Neuronal stem cell (in vitro differentiated cells): ENCODE measurements around the gene HIPK2.

Source experiments
- DNase-seq: peaks from one replicate; pipeline ENCODE4 v3.0.0-alpha.2; 2013; ENCODE audit warnings: low spot score
- H2AFZ ChIP-seq: one replicate; pipeline ENCODE4 v1.6.1; 2013; ENCODE audit warnings: mild to moderate bottlenecking, low read length, inconsistent platforms
- H2AK5ac ChIP-seq: 2 replicates; pipeline ENCODE4 v1.6.1; 2013; ENCODE audit warnings: low read depth, mild to moderate bottlenecking, inconsistent platforms, low read length, moderate library complexity, mixed read lengths
- H2BK120ac ChIP-seq: 2 replicates; pipeline ENCODE4 v1.6.1; 2013; ENCODE audit warnings: low read depth, mild to moderate bottlenecking, inconsistent platforms, low read length, moderate library complexity, mixed read lengths
- H2BK12ac ChIP-seq: one replicate; pipeline ENCODE4 v1.6.1; 2013; ENCODE audit warnings: low read length, inconsistent platforms
- H2BK15ac ChIP-seq: 2 replicates; pipeline ENCODE4 v1.6.1; 2013; ENCODE audit warnings: mild to moderate bottlenecking, low read length, inconsistent platforms, mixed read lengths
- H2BK5ac ChIP-seq: one replicate; pipeline ENCODE4 v1.6.1; 2013; ENCODE audit warnings: inconsistent platforms, mild to moderate bottlenecking, low read length, moderate library complexity
- H3K14ac ChIP-seq: one replicate; pipeline ENCODE4 v1.6.1; 2013; ENCODE audit warnings: low read length, inconsistent platforms
- H3K18ac ChIP-seq: 2 replicates; pipeline ENCODE4 v1.6.1; 2013; ENCODE audit warnings: low read length, inconsistent platforms
- H3K23ac ChIP-seq: 2 replicates; pipeline ENCODE4 v1.6.1; 2013; ENCODE audit warnings: low read depth, mild to moderate bottlenecking, mixed read lengths, low read length, inconsistent platforms; ENCODE audit not compliant: poor library complexity
- H3K27ac ChIP-seq: replicated peaks from 3 replicates; pipeline ENCODE4 v1.5.1; 2013; ENCODE audit warnings: low read length, inconsistent platforms
- H3K27me3 ChIP-seq, 3 experiments: 2 replicates each; pipeline ENCODE4 v1.6.1; 2013; ENCODE audit warnings: low read length in 3 of 3, mild to moderate bottlenecking in 2 of 3, inconsistent platforms in 1 of 3, low read depth in 1 of 3, mixed read lengths in 1 of 3, moderate library complexity in 1 of 3; ENCODE audit not compliant: control insufficient read depth in 3 of 3, insufficient read depth in 3 of 3
- H3K36me3 ChIP-seq, 2 donors: replicated peaks in 1 of 2; 2 replicates each; pipeline ENCODE4 v1.6.1; 2013; ENCODE audit warnings: low read length in 2 of 2; ENCODE audit not compliant: control insufficient read depth in 2 of 2, insufficient read depth in 2 of 2
- H3K4ac ChIP-seq: 2 replicates; pipeline ENCODE4 v1.6.1; 2013; ENCODE audit warnings: inconsistent platforms, mild to moderate bottlenecking, low read length, moderate library complexity
- H3K4me1 ChIP-seq, 2 donors: 1 replicate in 1 of 2; 2 replicates in 1 of 2; pipeline ENCODE4 v1.6.1; 2013; ENCODE audit warnings: low read length in 2 of 2, low read depth in 1 of 2; ENCODE audit not compliant: control insufficient read depth in 2 of 2, insufficient read depth in 1 of 2
- H3K4me2 ChIP-seq: one replicate; pipeline ENCODE4 v1.6.1; 2013; ENCODE audit warnings: mild to moderate bottlenecking, low read length, inconsistent platforms; ENCODE audit not compliant: insufficient read depth, poor library complexity, severe bottlenecking
- H3K4me3 ChIP-seq, 2 donors: 2 replicates each; pipeline ENCODE4 v1.5.1; 2013; ENCODE audit warnings: low read length in 2 of 2, mild to moderate bottlenecking in 2 of 2, inconsistent platforms in 1 of 2, moderate library complexity in 1 of 2
- H3K79me1 ChIP-seq: one replicate; pipeline ENCODE4 v1.6.1; 2013; ENCODE audit warnings: low read depth, mild to moderate bottlenecking, inconsistent platforms, low read length, moderate library complexity
- H3K9ac ChIP-seq: one replicate; pipeline ENCODE4 v1.6.1; 2013; ENCODE audit warnings: mild to moderate bottlenecking, low read depth, low read length, inconsistent platforms; ENCODE audit not compliant: poor library complexity
- H3K9me3 ChIP-seq, 2 donors: replicated peaks in 1 of 2; 2 replicates each; pipeline versions ENCODE3 to v1.6.1; 2013; ENCODE audit warnings: low read length in 2 of 2, mild to moderate bottlenecking in 2 of 2, inconsistent platforms in 1 of 2, low read depth in 1 of 2, mixed read lengths in 1 of 2, moderate library complexity in 1 of 2; ENCODE audit not compliant: control insufficient read depth in 2 of 2, insufficient read depth in 1 of 2
- H4K8ac ChIP-seq: one replicate; pipeline ENCODE4 v1.6.1; 2013; ENCODE audit warnings: low read depth, mild to moderate bottlenecking, inconsistent platforms, low read length, moderate library complexity
- H4K91ac ChIP-seq: one replicate; pipeline ENCODE4 v1.6.1; 2013; ENCODE audit warnings: low read length, low read depth, mild to moderate bottlenecking, inconsistent platforms; ENCODE audit not compliant: poor library complexity
- WGBS, 2 donors: extraction: QIAGEN DNeasy Blood & Tissue Kit; methylation state at CpG; one replicate each; pipeline ENCODE4 v1.1.7; 2013; ENCODE audit warnings: missing lambda C conversion rate in 2 of 2, mixed read lengths in 1 of 2; ENCODE audit not compliant: insufficient read length in 2 of 2, insufficient replicate concordance in 1 of 2; ENCODE audit errors: extremely low coverage in 2 of 2; 5-methylcytosine and 5-hydroxymethylcytosine counted together

Gene HIPK2

DNA sequence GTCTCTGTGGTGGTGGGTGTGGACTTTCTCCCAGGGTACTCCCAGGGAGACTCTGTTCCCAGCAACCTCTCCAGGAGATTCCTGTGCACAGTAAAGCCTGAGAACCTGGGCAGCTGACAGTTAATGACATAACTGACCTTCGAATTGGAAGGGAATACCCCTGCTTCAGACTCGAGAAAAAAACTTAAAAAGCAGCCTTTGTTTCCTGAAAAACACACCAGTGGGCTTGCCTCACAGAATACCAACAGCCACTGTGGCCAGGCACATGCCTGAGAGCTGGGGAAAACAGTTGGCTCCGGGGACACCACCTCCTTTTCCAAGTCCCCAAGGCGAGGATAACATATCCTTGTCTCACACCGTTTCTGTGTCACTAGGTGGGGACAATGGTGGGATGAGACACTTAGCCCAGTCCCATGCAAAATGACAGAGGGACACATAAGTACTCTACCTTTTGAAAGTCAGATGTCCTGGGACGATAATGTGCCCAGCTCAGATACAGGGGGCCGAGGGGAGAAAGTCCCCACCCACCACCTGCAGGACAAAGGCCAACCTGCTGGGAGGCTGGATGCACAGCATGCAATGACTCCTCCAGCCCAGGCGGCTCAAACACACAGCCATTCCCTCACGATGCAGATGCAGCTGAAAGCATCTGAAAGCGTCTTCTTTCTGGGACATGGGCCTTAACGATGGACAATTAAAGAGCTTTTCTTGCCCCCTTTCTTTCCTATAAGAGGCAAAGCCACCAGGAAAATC, 65.6 kb downstream of the HIPK2 start:
- Histone ChIP-seq H2BK12ac (no peak overlapping the region), H3K4me1 (peaks cover 0 to 28% of the 10 kb centered on the region in 2 donors), H3K9me3 (no peaks in the 10 kb centered on the region), H4K91ac (no peak overlapping the region), H3K79me1 (peaks cover 4% of the 10 kb centered on the region), H3K9ac (no peak overlapping the region), H3K4me2 (no peak overlapping the region), H3K27ac (peak overlapping the region; percentile 39), H2AK5ac (no peak overlapping the region), H3K4ac (no peak overlapping the region), H2BK5ac (no peak overlapping the region), H2BK120ac (no peak overlapping the region), H3K18ac (peak overlapping the region; percentile 22), H4K8ac (no peak overlapping the region), H3K23ac (no peak overlapping the region), H2BK15ac (no peak overlapping the region), H3K36me3 (peaks cover 23 to 85% of the 10 kb centered on the region in 2 donors), H2AFZ (no peak overlapping the region), H3K27me3 (no peaks in the 10 kb centered on the region), H3K4me3 (no peak overlapping the region), H3K14ac (no peak overlapping the region)
- WGBS, 2 donors, result no CpG with 5 or more reads among the region's 11 CpGs
- no peak for DNase-seq

DNA sequence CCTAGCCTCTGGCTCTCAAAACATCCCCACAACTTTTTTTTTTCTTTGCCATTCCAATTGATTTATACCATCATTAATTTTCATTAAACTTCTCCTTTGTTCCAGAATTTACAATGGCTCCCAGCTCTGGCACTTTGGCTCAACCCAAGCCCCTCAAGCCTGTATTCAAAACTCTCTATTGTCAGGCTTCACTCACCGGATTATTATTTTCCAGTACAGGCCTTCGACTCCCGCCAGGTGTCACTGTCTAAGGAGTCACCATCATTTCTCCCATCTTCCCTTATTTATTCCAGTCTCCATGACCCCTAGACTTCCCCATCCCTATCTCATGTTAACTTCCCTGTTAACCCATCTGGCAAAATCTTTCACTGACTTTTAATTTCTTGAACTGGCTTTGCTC, 67.8 kb downstream of the HIPK2 start:
- Histone ChIP-seq H2AK5ac (no peak overlapping the region), H4K91ac (no peak overlapping the region), H3K9ac (no peak overlapping the region), H3K4ac (no peak overlapping the region), H3K9me3 (no peaks in the 10 kb centered on the region), H2AFZ (no peak overlapping the region), H3K4me2 (no peak overlapping the region), H3K36me3 (peaks cover 7 to 77% of the 10 kb centered on the region in 2 donors), H2BK12ac (no peak overlapping the region), H4K8ac (no peak overlapping the region), H3K23ac (no peak overlapping the region), H2BK120ac (no peak overlapping the region), H3K27me3 (no peaks in the 10 kb centered on the region), H3K18ac (no peak overlapping the region), H2BK15ac (no peak overlapping the region), H3K14ac (no peak overlapping the region), H3K4me1 (peaks cover 0 to 32% of the 10 kb centered on the region in 2 donors), H2BK5ac (no peak overlapping the region), H3K27ac (no peak overlapping the region), H3K79me1 (peaks cover 4% of the 10 kb centered on the region), H3K4me3 (no peak overlapping the region)
- WGBS, 2 donors, result no CpG with 5 or more reads among the region's 3 CpGs
- no peak for DNase-seq

DNA sequence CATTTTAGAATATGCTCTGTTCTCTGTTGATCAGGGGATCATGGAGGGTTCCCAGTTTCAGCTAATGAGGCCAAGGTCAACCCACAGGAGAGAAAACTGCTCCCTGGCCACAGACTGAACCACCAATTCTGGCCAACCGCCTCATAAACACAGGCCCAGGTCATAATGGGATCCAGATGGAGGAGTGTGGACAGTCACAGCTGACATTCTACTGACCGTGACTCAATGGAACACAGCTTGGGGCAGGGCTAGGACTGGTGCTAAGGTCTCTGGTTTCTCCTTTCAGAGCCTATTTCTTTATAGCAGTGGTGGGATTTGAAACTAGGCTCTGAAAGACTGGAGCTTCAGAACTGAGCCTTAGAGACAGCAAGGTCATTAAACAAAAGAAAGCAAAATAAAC, 68.3 kb downstream of the HIPK2 start:
- Histone ChIP-seq H3K36me3 (peaks cover 6 to 74% of the 10 kb centered on the region in 2 donors), H3K79me1 (peaks cover 4% of the 10 kb centered on the region), H3K27me3 (no peaks in the 10 kb centered on the region), H3K4me3 (no peak overlapping the region), H3K4me1 (peaks cover 0 to 32% of the 10 kb centered on the region in 2 donors), H2BK120ac (no peak overlapping the region), H3K27ac (no peak overlapping the region), H2BK15ac (no peak overlapping the region), H4K8ac (no peak overlapping the region), H4K91ac (no peak overlapping the region), H3K4ac (no peak overlapping the region), H2AK5ac (no peak overlapping the region), H3K18ac (no peak overlapping the region), H3K9ac (no peak overlapping the region), H2AFZ (no peak overlapping the region), H3K23ac (no peak overlapping the region), H2BK5ac (no peak overlapping the region), H3K14ac (no peak overlapping the region), H2BK12ac (no peak overlapping the region), H3K4me2 (no peak overlapping the region), H3K9me3 (no peaks in the 10 kb centered on the region)
- WGBS, 2 donors, result no CpG with 5 or more reads among the region's 2 CpGs
- DNase-seq, result no peak

DNA sequence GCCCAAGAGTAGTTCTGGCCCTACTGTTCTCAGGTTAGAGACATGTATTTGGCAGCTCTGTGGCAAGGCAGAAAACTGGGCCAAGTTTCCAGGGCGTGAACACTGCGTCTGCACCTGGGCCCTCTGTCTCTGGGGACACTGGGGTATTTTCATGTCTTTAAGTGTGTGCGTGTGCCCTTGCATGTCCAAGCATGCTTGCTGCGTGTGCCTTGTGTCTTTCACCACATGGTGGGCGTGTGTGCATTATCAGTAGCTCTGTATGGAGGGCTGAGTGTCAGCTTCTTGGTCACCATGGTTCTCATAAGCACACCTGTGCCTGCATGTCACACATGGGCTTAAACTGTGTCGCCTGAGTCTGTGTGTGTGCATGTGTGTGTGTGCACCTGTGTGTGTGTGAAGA, 69.3 kb downstream of the HIPK2 start:
- Histone ChIP-seq H3K9ac (peak overlapping the region; percentile 17), H3K18ac (no peak overlapping the region), H4K91ac (no peak overlapping the region), H3K14ac (no peak overlapping the region), H2BK120ac (no peak overlapping the region), H3K36me3 (peaks cover 6 to 65% of the 10 kb centered on the region in 2 donors), H2BK15ac (no peak overlapping the region), H2AK5ac (no peak overlapping the region), H3K4me2 (no peak overlapping the region), H3K23ac (no peak overlapping the region), H3K4me3 (no peak overlapping the region), H3K27ac (no peak overlapping the region), H4K8ac (no peak overlapping the region), H3K9me3 (no peaks in the 10 kb centered on the region), H2BK5ac (no peak overlapping the region), H3K4me1 (peaks cover 0 to 23% of the 10 kb centered on the region in 2 donors), H3K27me3 (no peaks in the 10 kb centered on the region), H3K4ac (no peak overlapping the region), H3K79me1 (peaks cover 9% of the 10 kb centered on the region), H2BK12ac (no peak overlapping the region), H2AFZ (no peak overlapping the region)
- no peak for DNase-seq
- no CpG with 5 or more reads among the region's 6 CpGs for WGBS, 2 donors
